KBM-7 (cell line): ENCODE measurements around the gene FRMD4A.
"Not testable (repeated sequence)": the region's sequence is repeated elsewhere in the genome, so short reads cannot be mapped to it uniquely, and the experiment has no call there.

Experiments
- DNase-seq: peaks from one replicate; pipeline ENCODE4 v3.0.0-alpha.2; 2015
- in situ Hi-C: fragments of 300-500 bp; cut with MboI; formaldehyde crosslinking; loops from 2 replicates; pipeline ENCODE4 v1.14.3; 2020; ENCODE audit warnings: low sequenced_read_pairs, low pct_unique_long_range_greater_than_20kb, mixed read lengths

The FRMD4A gene

GRCh38 chr10:13801156-13801906, 529.4 kb downstream of the FRMD4A start:
- DNase-seq: no peak
- in situ Hi-C loops: no loop called here

GRCh38 chr10:13797164-13797563, 533.6 kb downstream of the FRMD4A start:
- in situ Hi-C loops: no loop called here
- DNase-seq: no peak

GRCh38 chr10:13795653-13796555, 534.8 kb downstream of the FRMD4A start:
- in situ Hi-C loops: no loop called here
- DNase-seq: no peak

- in situ Hi-C loops: no loop called here
- DNase-seq: no peak
Observed at GRCh38 chr10:13794992-13795612, 535.6 kb downstream of the FRMD4A start.

- in situ Hi-C loops: no loop called here
- no peak for DNase-seq
Observed at GRCh38 chr10:13792006-13792405, 538.7 kb downstream of the FRMD4A start.

GRCh38 chr10:13791483-13791882, 539.2 kb downstream of the FRMD4A start:
- in situ Hi-C loops: no loop called here
- no peak for DNase-seq

- in situ Hi-C loops: no loop called here
- no peak for DNase-seq
Observed at GRCh38 chr10:13790196-13790595, 540.5 kb downstream of the FRMD4A start.

GRCh38 chr10:13789448-13789829, 541.3 kb downstream of the FRMD4A start:
- DNase-seq: no peak
- in situ Hi-C loops: no loop called here

GRCh38 chr10:13788711-13789447, 541.8 kb downstream of the FRMD4A start:
- DNase-seq: no peak
- in situ Hi-C loops: no loop called here

- in situ Hi-C loops: no loop called here
- no peak for DNase-seq
Observed at GRCh38 chr10:13788320-13788600, 542.5 kb downstream of the FRMD4A start.

GRCh38 chr10:13787015-13787421, 543.7 kb downstream of the FRMD4A start:
- in situ Hi-C loops: no loop called here
- DNase-seq: no peak

- in situ Hi-C loops: no loop called here
- DNase-seq: no peak
Observed at GRCh38 chr10:13784067-13784466, 546.7 kb downstream of the FRMD4A start.

GRCh38 chr10:13779748-13780147, 551.0 kb downstream of the FRMD4A start:
- no peak for DNase-seq
- in situ Hi-C loops: no loop called here

- DNase-seq, in situ Hi-C loops: not testable (repeated sequence)
Observed at GRCh38 chr10:13778693-13778960, 552.1 kb downstream of the FRMD4A start.

GRCh38 chr10:13776861-13777311, 553.8 kb downstream of the FRMD4A start:
- in situ Hi-C loops: no loop called here

GRCh38 chr10:13775786-13776775, 554.6 kb downstream of the FRMD4A start:
- in situ Hi-C loops: no loop called here
- DNase-seq: no peak

More at GRCh38 chr10:13776861-13777311, 553.8 kb downstream of the FRMD4A start:
- DNase-seq: peak; percentile 14

- DNase-seq: no peak
- in situ Hi-C loops: no loop called here
Observed at GRCh38 chr10:13774303-13774893, 556.3 kb downstream of the FRMD4A start.

GRCh38 chr10:13773496-13774170, 557.1 kb downstream of the FRMD4A start:
- no peak for DNase-seq
- in situ Hi-C loops: no loop called here
